HG03521 (cell line): Measurements from ENCODE around the gene MRPL28.
"Not testable (repeated sequence)": the region's sequence is repeated elsewhere in the genome, so short reads cannot be mapped to it uniquely, and the experiment has no call there.

ENCODE experiments used
- ATAC-seq: cut with Tn5 transposase; IDR thresholded peaks from one replicate; pipeline ENCODE4 v1.9.1; 2021; ENCODE audit warnings: mild to moderate bottlenecking, moderate library complexity; ENCODE audit not compliant: unreplicated experiment

Gene MRPL28

DNA sequence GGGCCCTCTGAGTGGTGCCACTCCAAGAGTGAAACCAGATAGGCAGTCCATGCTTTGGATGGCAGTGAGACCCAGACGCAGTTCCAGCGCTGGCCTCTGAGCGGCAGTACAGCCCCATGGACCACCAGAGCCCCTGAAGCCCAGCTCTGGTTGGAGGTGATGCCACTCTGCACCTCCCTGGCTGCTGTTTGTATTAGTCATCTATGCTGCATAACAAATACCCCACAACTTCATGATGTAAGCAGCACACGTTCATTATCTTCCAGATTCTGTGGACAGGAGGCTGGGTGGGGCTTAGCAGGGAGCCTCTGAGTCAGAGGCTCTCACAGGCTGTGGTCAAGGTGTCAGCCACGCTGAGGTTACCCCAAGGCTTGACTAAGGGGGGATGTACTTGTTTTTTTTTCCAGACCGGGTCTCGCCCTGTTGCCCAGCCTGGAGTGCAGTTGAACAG is 21.6 kb upstream of the MRPL28 start:
- no peak for ATAC-seq

DNA sequence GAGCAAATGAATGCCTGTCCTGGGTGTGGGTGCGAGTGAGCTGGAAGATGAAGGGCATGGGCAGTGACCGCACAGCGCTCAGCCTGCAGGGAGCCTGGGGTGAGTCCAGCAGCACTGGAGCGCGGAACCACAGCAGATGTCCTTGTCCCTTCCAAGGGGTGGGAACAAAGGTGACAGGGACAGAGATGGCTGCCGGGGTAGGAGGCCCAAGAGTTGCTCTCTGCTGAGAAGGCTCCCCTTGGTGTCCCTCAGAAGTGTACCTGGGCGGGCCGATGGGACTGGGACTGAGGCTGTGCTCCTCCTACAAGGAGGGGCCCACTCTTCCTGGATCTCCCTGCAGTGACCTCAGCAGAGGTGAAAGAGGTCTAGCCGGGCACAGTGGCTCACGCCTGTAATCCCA is 19.0 kb upstream of the MRPL28 start:
- ATAC-seq: no peak

DNA sequence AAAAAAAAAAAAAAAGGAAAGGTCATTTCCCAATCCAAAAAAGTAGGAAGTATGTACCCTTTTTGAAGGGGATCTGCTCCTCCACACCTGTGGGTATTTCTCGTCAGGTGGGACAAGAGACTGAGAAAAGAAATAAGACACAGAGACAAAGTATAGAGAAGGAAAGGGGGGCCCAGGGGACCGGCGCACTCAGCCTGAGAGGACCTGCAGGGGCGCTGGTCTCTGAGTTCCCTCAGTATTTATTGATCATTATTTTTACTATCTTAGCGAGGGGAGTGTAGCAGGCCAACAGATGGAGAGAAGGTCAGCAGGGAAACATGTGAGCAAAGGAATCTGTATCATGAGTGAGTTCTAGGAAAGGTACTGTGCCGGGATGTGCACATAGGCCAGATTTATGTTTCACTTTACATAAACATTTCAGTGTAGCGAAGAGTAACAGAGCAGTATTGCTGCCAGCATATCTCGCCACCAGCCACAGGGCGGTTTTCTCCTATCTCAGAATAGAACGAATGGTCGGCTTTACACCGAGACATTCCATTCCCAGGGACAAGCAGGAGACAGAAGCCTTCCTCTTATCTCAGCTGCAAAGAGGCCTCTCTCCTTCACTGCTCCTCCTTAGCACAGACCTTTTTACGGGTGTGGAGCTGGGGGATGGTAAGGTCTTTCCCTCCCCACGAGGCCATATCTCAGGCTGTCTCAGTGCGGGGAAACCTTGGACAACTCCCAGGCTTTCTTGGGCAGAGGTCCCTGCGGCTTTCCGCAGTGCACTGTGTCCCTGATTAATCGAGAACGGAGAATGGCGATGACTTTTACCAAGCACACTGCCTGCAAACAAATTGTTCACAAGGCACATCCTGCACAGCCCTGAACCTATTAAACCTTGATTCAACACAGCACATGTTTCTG is 17.7 kb upstream of the MRPL28 start:
- not testable (repeated sequence) for ATAC-seq

DNA sequence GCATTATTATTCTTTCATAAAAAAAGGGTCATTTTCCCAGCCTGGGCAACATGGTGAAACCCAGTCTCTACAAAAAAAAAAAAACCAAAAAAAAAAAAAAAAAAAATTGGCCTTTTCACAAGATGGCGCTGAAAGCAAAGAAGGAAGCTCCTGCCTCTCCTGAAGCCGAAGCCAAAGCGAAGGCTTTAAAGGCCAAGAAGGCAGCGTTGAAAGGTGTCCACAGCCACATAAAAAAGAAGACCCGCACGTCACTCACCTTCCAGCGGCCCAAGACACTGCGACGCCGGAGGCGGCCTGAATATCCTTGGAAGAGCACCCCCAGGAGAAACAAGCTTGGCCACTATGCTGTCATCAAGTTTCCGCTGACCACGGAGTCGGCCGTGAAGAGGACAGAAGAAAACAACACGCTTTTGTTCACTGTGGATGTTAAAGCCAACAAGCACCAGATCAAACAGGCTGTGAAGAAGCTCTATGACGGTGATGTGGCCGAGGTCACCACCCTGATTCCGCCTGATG is 16.4 kb upstream of the MRPL28 start:
- no peak for ATAC-seq

DNA sequence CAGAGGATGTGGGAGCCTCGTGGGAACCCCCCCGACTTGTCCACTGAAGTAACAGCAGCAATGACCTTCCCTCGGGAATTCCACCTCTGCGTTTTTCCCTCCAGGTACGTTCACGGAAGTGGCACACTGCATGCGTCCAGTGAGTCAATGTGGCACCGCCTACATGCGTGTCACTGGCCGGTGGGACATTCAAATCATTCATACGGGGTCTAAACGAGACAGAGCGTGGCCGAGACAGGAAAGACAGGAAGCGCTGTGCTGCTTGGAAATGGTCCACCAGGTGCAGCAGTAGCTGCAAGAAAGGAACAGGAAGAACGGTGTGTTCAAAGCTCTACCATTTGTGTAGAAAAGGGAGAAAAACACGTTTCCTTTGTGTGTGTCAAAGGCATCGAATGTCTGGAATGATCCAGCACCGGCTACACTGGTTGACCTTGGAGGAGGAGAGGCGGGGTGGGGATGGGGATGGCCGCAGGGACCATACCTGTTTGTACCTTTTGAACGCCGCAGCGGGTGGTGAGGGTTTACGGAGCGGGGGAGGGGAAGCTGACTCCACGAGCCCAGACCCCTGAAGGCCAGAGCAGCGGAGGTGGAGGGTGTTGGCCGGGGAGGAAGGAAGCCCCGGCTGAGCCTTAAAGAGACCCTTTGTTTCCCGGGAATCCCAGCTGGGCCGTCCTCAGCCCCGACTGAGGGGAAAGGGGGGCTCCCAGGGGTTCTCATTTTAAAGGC is 13.2 kb upstream of the MRPL28 start:
- no peak for ATAC-seq

DNA sequence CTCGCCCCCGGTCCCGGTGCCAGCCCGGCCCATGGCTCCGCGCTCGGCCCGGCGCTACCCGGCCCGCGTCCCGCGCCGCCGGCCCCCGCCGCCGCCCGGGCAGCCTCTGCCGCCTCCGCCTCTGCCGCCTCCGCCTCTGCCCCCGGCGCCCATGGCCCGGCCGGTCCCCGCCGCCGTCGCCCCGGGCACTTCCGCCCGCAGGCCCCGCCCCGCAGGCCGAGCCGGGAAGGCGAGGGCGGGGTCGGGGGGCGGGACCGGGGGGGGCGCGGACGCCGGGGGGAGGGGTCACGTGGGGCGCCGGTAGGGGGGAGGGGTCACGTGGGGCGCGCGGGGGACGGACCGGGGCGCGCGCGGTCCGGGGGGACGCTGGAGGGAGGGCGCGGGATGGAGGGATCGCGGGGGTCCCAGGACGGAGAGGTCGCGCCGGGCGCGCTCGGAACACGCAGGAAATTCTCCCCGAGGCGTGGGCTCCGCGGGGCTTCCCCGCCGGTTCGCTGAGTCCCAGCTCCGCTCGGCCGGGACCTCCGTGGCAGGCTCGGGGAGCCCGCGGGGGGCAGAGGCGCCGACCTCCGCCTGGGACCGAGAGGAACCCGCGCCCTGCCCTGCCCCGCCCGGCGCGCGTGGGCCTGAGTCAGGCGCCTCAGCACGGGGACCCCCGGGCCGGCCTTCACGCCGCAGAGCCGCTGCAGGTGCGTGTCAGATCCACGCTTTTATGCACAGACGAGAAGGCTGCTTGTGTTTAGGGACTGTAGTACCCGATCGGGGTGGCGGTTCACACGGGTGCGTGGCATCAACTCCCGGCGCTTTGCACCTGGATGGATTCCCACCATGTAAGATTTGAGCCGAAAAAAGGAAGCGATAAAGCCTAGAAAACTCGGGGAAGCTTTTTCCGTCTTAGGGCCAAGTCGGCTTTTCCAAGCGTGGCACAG is 11.7 kb upstream of the MRPL28 start, which contains the start of gene PGAP6:
Gene PGAP6, minus strand, starts transcription at position 190 of the 929 bp plus-strand sequence. Its CDS starts 157 bp downstream, at position 33.
- ATAC-seq: peak; percentile 71

DNA sequence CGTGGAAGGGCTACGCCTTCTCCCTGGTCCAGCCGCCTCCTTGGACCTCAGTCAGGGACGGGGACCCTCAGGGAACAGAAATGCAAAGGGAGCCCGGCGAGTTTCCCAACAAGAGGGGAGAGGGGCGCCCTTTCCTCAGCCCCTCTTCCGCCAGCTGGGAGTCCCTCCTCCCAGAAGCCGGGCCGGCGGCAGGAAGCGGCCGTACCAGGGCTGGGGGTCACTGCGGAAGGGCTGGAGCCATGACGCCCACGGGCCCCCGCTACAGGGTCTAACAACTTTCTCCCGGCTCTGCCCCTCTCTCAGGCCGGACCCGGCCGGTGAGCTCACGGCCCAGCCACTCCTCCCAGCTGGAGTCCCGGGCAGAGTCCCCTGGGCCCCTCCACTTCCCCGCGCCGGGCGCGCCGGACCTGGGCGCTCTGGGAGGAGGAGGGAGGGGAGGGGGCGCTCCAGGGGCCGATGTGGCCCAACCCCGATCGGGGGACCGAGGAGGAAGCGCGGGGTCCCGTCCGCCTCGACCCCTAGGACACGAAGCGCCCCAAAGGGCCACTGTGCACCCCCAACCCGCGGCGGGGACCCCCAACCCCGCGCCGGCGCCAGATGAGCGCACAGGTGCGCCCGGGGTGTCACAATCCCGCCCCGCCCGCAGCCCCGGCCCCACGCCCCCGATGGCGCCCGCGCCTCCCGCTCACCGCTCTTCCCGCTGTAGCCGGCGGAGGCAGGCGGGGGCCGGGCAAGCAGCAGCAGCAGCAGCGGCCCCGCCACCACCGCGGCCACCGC is 10.9 kb upstream of the MRPL28 start:
- peak; percentile 14 for ATAC-seq

DNA sequence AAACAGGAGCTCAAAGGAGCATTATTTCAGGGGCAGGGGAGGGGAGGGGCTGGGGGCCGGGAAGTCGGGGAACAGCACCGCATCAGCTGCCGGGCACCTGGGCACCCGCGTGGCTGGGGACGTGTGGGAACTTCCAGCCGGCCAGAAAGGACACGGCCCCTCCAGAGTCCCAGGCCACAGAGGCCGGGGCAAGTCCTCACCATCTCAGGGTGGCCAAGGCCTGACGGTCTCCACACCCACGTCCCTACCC is 10.3 kb upstream of the MRPL28 start:
- no peak for ATAC-seq

DNA sequence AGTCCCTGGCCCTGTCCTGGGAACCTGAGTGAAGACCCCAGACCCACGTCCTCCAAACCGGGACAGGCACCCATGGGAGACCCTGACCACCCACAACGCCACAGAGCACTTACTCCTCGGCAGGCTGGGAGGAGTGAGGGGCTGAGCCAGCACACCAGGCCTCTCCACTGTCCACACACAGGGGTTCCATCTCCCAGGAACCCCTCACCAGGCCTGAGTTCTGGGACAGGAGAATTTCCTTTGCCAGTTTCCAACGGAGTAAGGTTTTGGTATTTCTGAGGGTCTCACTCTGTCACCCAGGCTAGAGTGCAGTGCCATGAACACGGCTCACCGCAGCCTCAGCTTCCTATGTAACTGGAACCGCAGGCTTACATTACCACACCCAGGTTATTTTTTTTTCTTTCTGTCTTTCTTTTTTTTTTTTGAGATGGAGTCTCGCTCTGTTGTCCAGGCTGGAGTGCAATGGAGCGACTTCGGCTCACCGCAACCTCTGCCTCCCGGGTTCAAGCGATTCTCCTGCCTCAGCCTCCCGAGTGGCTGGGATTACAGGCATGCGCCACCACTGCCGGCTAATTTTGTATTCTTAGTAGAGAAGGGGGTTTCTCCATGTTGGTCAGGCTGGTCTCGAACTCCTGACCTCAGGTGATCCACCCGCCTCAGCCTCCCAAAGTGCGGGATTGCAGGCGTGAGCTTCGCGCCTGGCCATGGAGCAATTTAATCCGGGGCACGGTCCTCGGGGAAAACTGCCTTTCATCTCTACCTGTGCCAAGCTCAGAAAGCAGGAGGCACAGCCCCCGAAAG is 9.8 kb upstream of the MRPL28 start:
- no peak for ATAC-seq

DNA sequence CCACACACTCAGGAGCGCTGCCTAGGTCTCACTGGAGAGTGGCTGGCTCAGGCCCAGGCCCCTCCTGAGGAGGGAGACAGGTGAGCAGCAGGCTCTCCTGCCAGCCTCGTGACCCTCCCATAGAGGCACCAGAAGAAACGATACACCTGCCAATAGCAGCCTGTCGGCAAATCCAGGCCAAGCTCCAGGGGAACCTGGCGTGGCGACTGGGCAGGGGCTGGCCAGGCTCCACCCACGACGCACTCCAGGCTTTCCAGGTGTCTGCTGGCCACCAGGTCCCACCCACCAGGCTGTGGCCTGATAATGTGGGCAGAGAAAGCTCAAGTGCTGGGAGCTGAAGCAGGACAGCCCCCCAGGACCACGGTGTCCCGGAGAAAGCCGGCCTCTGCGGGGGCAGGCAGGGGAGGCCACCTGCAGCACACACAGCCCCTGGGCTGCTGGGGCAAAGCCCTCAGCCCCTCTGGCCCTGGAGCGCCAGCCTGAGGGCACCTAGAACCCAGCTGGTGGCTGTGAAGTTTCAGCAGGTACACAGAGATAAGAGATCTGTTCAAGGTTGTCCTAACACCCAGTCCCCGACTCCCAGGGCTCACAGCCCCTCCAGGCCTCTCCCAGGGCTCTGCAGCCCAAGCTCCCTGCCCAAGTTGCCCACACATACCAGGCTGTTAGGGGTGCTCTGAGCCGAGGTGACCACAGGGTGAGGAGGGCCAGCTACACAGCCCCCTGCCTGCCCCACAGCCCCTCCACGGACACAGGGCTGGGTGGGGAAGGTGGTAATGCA is 9.0 kb upstream of the MRPL28 start:
- ATAC-seq: no peak

DNA sequence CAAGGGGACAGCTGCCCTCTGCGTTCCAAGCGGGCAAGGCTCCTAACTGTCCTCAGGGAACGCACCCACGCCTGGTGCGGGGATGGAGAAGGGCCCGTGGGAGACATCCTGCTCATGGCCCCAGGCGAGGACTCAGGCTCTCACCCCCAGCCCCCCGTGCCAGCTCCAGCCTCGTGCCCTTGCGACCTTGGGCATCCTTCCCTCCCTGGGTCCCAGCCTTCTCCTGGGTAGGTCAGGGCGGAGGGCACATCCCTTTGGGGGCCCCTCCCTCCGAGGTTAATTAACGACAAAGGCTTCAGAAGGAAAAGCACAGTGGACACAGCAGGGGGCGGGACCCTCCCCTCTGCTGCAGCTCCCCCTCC is 8.5 kb upstream of the MRPL28 start:
- ATAC-seq: no peak

DNA sequence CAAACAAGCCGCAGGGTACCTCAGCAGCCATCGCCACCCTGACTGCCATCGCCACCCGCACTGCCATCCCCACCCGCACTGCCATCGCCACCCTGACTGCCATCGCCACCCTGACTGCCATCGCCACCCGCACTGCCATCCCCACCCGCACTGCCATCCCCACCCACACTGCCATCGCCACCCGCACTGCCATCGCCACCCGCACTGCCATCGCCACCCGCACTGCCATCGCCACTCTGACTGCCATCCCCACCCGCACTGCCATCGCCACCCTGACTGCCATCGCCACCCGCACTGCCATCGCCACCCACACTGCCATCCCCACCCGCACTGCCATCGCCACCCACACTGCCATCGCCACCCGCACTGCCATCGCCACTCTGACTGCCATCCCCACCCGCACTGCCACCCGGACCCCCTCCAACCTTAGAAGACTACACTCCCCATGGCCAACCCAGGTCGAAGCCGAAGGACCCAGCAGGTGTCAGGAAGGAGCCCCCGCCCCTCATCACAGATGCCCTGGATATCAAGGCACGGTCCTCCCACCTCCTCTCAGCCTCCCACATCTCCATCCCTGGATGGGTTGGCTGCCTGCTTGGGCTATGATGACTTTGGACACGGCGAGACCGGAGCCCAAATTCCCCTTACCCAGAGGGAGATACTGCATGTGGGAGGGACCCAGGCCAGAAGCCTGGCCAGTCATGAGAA is 7.9 kb upstream of the MRPL28 start:
- ATAC-seq: not testable (repeated sequence)

DNA sequence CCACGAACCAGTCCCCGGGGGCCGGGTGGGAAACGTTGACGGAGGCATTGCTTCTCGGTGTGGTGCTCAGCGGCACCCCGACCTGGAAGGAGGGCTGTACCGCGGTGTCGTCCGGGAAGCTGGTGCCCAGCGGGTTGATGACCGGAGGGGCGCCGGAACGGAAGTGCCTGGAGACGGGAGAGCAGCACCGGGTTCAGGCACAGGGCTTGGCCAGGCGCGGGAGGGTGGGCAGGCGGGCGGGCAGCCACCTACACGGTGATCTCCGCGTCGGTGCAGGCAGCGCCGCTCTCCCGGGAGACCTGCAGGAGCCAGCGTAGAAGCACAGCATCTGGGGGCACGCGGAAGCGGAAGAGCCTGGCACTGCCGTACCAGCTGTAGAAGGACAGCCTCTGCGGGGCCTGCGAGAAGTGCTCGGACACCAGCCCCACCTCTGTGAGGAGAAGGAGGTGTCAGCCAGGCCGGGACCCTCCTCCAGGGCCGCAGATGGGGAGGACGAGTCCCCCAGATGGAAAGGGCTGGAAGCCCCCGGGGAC is 7.1 kb upstream of the MRPL28 start:
- no peak for ATAC-seq

DNA sequence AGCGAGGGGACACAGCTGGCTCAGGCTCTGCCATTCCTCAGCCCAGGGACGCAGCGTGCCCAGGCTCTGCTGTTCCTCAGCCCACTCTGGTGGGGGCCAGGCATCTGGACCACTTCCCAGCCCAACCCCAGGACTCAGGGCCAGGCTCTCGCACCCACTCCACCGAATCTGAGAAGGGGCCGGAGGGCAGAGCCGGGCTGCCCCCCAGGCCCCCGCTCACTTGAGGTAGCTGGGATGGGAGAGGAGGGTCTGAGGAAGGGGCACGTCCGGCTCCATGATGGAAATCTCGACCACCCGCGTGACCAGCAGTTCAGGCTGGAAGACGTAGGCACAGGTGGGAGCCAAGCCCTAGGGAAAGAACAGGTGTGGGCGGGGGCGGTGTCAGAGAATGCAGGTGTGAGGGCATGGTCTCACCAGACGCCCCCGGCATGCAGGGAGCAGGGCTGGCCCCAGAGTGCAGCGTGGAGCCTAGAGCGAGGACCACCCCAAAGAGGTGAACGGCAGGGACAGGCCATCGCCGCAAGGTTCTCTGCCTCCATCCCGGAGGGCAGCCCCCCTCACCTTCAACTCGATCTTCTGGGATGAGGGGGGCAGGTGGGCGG is 6.6 kb upstream of the MRPL28 start:
- ATAC-seq: no peak

DNA sequence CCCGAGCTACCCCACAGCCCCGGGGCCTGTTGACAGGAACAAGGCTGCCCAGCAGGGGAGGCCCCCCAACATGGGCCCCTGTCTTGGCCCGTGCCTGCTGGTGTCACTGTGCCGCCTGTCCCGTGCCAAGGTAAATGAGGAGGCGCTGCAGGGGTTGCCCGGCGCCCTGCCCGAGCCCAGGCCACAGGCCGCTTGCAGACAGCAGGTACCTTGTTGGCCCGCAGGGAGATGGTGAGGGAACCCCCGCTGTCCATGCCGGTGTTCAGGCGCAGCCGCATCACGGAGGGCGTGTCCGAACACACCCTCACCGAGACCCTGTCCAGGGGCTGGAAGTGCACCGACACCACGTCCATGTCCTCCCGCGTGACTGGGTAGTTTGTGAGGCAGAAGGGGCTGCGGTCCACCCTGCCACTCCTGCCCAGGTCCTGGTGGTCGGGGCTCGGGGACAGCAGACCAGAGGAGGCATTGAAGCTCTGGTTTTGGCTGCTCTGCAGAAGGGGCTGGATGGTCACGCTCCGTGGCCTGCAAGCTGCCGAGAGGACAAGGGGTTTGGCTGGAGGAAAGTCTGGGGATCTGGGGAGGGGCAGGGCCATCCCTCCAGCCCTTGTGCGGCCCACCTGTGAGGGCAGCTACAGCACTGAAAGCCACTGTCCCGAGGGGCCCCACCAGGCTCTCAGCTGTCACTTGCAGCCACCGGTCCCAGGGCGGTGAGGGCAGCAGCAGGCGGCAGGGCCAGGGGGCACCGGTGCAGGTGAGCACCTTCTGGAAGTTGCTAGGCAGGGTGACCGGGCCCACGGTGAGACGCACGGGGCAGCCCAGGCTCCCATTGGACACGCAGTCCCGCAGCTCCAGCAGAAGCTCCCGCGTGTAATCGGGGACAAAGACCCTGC is 5.8 kb upstream of the MRPL28 start:
- no peak for ATAC-seq

DNA sequence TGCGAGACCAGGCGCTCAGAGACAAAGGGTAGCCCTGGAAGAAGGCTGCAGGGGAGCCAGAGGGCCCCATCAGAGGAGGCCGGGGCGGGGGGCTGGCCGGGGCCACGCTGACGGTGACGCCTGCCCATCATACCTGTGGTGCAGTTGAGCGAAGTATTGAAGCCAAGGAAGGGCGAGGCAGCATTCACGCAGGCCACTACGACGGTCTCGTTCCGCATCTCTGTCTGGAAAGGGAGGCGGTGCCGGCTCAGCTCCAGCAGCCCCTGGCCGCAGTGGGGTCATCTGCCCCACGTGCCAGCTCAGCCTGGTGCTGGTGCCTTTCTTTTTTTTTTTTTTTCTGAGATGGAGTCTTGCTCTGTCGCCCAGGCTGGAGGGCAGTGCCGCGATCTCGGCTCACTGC is 4.9 kb upstream of the MRPL28 start:
- no peak for ATAC-seq

DNA sequence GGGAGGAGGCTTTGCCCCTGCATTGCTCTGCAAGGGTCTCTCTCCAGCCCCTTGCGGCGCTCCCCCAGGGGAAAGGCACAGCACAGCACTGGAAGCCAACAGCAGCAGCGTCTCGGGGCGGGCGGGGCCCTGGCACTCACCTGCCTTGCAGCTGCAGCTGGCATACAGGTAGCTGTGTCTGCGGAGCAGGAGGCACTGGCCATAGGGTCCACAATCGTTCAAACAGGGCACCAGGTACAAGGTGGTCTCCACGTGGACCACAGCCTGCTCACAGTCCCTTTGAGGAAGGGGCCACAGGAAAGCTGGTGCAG is 4.2 kb upstream of the MRPL28 start:
- ATAC-seq: no peak
